Psoas muscle (tissue), 8 donors: ENCODE results near the gene ANKLE1. TPM values are rescaled to one million over a fixed set of nuclear protein-coding genes. Genes with fewer than 3 reads are reported as not detected.
A peak's percentile ranks its signal among the peaks of the same experiment; 100 is the strongest.
"Not testable (repeated sequence)": the region's sequence is repeated elsewhere in the genome, so short reads cannot be mapped to it uniquely, and the experiment has no call there.

Experiments used
- ATAC-seq, 4 donors: fragments of 200-7000 bp; cut with Tn5 transposase; one replicate each; pipeline ENCODE4 v1.9.1; 2020; ENCODE audit warnings: moderate library complexity in 3 of 4, mild to moderate bottlenecking in 2 of 4
- DNase-seq, 2 donors: peaks; one replicate each; pipeline ENCODE4 v3.0.0-alpha.2; 2020
- H3K27ac ChIP-seq: fragments of 200-600 bp; one replicate; pipeline ENCODE4 v1.8.0; 2022
- H3K27me3 ChIP-seq, 3 donors: fragments of 200-600 bp in 1 of 3; one replicate each; pipeline versions ENCODE4 v1.6.1 to v1.8.0; 2013 to 2022; ENCODE audit warnings: low read length in 2 of 3, mild to moderate bottlenecking in 2 of 3, moderate library complexity in 1 of 3; ENCODE audit not compliant: insufficient read depth in 3 of 3
- H3K36me3 ChIP-seq, 2 donors: fragments of 200-600 bp in 1 of 2; one replicate each; pipeline versions ENCODE4 v1.6.1 to v1.8.0; 2013 to 2022; ENCODE audit warnings: low read depth in 1 of 2, mild to moderate bottlenecking in 1 of 2, moderate library complexity in 1 of 2; ENCODE audit not compliant: insufficient read depth in 1 of 2
- H3K4me1 ChIP-seq: fragments of 200-600 bp; one replicate; pipeline ENCODE4 v1.8.0; 2022
- H3K4me3 ChIP-seq: fragments of 200-600 bp; one replicate; pipeline ENCODE4 v1.8.0; 2022; ENCODE audit warnings: mild to moderate bottlenecking
- H3K9me3 ChIP-seq: fragments of 200-600 bp; one replicate; pipeline ENCODE4 v1.8.0; 2022
- CTCF ChIP-seq: fragments of 200-600 bp; IDR thresholded peaks from one replicate; pipeline ENCODE4 v1.8.0; 2022; ENCODE audit warnings: antibody characterized with exemption
- WGBS, 3 donors: extraction: QIAGEN DNeasy Blood & Tissue Kit; methylation state at CpG; one replicate each; pipeline versions ENCODE4 v1.1.6 to v1.1.7; 2013; 5-methylcytosine and 5-hydroxymethylcytosine counted together
- intact Hi-C, 2 donors: fragments of 100-400 bp; cut with DNase I; formaldehyde crosslinking; loops; one replicate each; pipeline versions ENCODE4 v1.11.0 to v1.14.2; 2022
- polyA plus RNA-seq, 3 donors: library from polyadenylated mRNA; stranded (reverse); fragments of 200-250 nt; gene quantifications; one replicate each; pipeline ENCODE4 v1.2.3, GENCODE V29; 2013
- total RNA-seq, 4 donors: library from RNA; stranded (reverse); fragmentation: NEBNext Ultra II Directional in 2 of 4; extraction: Animal tissue kit (Norgen Biotek cat#: 25700) in 2 of 4; gene quantifications; one replicate each; pipeline versions ENCODE4 v1.2.1 to v1.2.4, GENCODE V29; 2021 to 2023
- donor health status: healthy with polysubstance abuse.
- donor health status: DM: no; HTN: no; CAD: no; lungs with moderate emphysema.
- donor health status: Bipolar disorder and iron deficiency.
- donor health status: healthy.
- donor health status: DM: yes; HTN: yes; CAD: no.
- donor health status: DM: no; HTN: no; CAD: no.
- donor health status: DM: no; HTN: no; CAD: no.
- donor health status: DM: yes; HTN: yes; CAD: no.

Gene ANKLE1
- total and polyA plus RNA-seq, 7 donors: 0.07 to 0.26 (median 0.13) TPM; not detected in 2

GRCh38 chr19:17294051-17294891 lies 12.6 kb downstream of the ANKLE1 start:
- no peak overlapping the region for H3K27ac ChIP-seq
- 84 to 86% (median 85%) methylated on average over 44 to 48 of the region's 48 CpGs for WGBS, 3 donors
- TF ChIP-seq CTCF: no peak
- ATAC-seq: peak in 2 of 4 donors; percentile 18 to 31
- H3K4me1 ChIP-seq: no peaks in the 10 kb centered on the region
- no peaks in the 10 kb centered on the region for H3K27me3 ChIP-seq
- DNase-seq: peak in 1 of 2 donors; percentile 69
- H3K4me3 ChIP-seq: no peak overlapping the region
- intact Hi-C loops: no loop called here
- peaks cover 5% of the 10 kb centered on the region for H3K9me3 ChIP-seq
- H3K36me3 ChIP-seq: peaks cover 0 to 13% of the 10 kb centered on the region in 2 donors

- not testable (repeated sequence) for ATAC-seq
These were observed 13.8 kb downstream of the ANKLE1 start for GRCh38 chr19:17295551-17295950.

DNA sequence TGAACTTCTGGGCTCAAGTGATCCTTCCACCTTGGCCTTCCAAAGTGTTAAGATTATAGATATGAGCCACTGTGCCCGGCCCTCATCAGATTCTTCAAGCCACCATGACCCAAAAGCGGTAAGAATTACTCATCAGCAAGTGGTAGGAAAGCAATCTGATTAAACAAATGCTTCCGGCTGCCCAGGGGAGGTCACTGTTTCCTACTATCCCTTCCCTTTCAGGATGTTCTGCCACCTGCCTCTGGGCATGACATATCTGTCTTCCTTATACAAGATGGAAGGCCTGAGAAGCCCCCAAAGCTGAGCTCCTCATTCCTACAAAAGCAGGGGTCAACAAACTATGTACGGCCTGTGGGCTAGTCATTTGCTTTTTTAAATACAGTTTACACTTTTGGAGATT lies 14.6 kb downstream of the ANKLE1 start:
- Histone ChIP-seq H3K27me3 (no peaks in the 10 kb centered on the region), H3K36me3 (peaks cover 0 to 19% of the 10 kb centered on the region in 2 donors), H3K4me3 (no peak overlapping the region), H3K4me1 (no peaks in the 10 kb centered on the region), H3K9me3 (peaks cover 5% of the 10 kb centered on the region), H3K27ac (no peak overlapping the region)
- DNase-seq: no peak
- ATAC-seq: no peak
- intact Hi-C loops: no loop called here
- no peak for TF ChIP-seq CTCF
- WGBS, 3 donors: 57 to 70% (median 60%) methylated on average over 4 of the region's 4 CpGs

More at GRCh38 chr19:17295551-17295950, 13.8 kb downstream of the ANKLE1 start:
- DNase-seq, H3K4me3 ChIP-seq, H3K27me3 ChIP-seq, H3K9me3 ChIP-seq, H3K27ac ChIP-seq, H3K4me1 ChIP-seq, intact Hi-C loops: not testable (repeated sequence)
- H3K36me3 ChIP-seq: peaks cover 0 to 13% of the 10 kb centered on the region in 2 donors
- 96 to 97% (median 96%) methylated on average over 6 of the region's 6 CpGs for WGBS, 3 donors

DNA sequence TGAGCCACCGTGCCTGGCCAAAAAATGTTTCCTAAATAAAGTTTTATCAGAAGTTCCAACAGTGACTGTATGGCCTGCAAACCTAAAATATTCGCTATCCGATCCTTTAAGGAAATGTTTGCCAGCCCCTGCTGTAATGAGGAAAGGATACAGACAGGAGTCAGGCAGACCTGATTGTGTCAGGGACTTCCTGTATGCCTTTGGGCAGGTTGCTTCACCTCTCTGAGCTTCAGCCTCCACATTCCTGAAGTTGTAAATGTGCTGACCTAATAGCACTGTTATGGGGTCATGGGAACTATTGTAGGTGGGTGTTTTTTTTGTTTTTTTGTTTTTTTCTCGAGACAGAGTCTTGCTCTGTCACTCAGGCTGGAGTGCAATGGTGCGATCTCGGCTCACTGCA lies 15.3 kb downstream of the ANKLE1 start:
- intact Hi-C loops: no loop called here
- Histone ChIP-seq H3K4me3 (no peak overlapping the region), H3K27ac (no peak overlapping the region), H3K27me3 (no peaks in the 10 kb centered on the region), H3K36me3 (peaks cover 0 to 20% of the 10 kb centered on the region in 2 donors), H3K9me3 (peaks cover 5% of the 10 kb centered on the region), H3K4me1 (peaks cover 1% of the 10 kb centered on the region)
- TF ChIP-seq CTCF: no peak
- WGBS, 3 donors: 87 to 93% (median 88%) methylated on average over 6 of the region's 6 CpGs
- DNase-seq (no peak), ATAC-seq (no peak)

DNA sequence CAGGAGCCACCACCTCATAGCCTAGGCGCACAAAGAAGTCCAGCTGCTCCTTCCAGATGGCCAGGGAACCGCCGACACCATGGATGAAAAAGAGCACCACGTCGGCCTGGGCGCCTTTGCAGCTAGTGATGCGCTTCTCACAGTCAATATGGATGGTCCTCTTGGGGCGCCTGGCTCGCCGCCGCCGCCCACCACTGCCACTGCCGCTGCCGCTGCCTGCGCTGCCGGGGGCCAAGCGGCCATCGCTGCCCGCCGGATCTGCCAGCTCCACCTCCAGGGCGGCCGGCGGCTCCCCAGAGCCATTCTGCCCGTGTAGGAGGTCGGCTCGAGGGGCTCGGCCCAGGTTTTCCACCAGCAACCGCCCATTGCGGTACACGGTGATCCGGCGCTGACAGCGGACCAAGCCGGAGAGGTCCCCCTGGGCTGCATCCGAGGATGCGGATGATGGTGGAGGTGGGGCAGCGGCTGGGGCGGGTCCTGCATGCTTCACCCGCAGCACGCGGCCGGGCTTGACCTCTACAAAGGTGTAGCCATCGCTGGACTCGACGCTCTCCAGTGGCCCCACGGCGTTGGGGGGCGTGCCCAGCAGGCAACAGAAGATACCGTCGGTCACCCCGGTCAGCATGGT lies 19.4 kb downstream of the ANKLE1 start:
- WGBS, 3 donors: 93 to 94% (median 93%) methylated on average over 50 to 51 of the region's 51 CpGs
- no peak overlapping the region for H3K27ac ChIP-seq
- no peaks in the 10 kb centered on the region for H3K27me3 ChIP-seq
- no peak for TF ChIP-seq CTCF
- ATAC-seq (no peak), DNase-seq (no peak)
- no peak overlapping the region for H3K4me3 ChIP-seq
- intact Hi-C loops: no loop called here
- peaks cover 5% of the 10 kb centered on the region for H3K9me3 ChIP-seq
- H3K4me1 ChIP-seq: peaks cover 19% of the 10 kb centered on the region
- peaks cover 0 to 20% of the 10 kb centered on the region in 2 donors for H3K36me3 ChIP-seq
